Non-pigmented ciliary epithelial cell (primary cell): ENCODE results near the gene UBAC2.

ENCODE experiments used
- DNase-seq: peaks from one replicate; pipeline ENCODE4 v3.0.0-alpha.2; 2010; ENCODE audit warnings: low read depth

The UBAC2 gene

GRCh38 chr13:99313501-99313900 is 112.8 kb downstream of the UBAC2 start:
- no peak for DNase-seq

DNA sequence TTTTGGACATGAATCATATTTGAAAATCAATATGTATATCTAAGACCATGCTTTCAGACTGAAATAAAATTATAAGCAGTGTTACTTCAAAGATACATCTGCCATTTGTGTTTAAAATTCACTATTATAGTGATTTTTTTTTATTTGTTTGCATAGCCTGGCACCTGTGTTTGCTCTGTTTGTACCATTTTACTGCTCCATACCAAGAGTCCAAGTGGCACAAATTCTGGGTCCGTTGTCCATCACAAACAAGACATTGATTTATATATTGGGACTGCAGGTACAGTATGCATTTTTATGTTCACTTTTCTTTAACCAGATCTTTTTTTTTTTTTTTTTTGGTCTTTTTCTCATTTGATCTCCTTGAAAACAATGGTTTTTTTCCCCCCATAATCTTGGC is 113.3 kb downstream of the UBAC2 start:
- DNase-seq: no peak

GRCh38 chr13:99314640-99315176 is 114.1 kb downstream of the UBAC2 start:
- DNase-seq: no peak

DNA sequence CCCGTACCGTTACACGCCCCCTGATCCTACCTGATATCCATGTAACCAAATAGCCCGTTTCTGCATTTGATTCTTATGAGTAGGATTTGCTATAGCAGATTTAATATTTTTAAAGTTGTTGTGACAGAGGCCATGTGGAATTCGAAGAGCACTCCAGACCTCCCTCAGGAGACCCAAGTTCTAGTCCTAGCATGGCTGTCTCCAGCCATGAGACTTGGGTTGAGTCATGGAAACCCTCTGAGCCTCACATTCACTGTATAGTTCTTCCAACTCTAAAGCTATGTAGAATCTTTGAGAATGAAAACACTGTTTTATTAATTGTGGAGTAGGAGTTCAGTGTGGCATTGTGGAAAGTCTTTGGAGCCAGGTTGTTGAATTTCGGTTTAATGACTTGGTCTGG is 114.5 kb downstream of the UBAC2 start:
- DNase-seq: no peak

GRCh38 chr13:99316224-99316623 is 115.6 kb downstream of the UBAC2 start:
- no peak for DNase-seq

DNA sequence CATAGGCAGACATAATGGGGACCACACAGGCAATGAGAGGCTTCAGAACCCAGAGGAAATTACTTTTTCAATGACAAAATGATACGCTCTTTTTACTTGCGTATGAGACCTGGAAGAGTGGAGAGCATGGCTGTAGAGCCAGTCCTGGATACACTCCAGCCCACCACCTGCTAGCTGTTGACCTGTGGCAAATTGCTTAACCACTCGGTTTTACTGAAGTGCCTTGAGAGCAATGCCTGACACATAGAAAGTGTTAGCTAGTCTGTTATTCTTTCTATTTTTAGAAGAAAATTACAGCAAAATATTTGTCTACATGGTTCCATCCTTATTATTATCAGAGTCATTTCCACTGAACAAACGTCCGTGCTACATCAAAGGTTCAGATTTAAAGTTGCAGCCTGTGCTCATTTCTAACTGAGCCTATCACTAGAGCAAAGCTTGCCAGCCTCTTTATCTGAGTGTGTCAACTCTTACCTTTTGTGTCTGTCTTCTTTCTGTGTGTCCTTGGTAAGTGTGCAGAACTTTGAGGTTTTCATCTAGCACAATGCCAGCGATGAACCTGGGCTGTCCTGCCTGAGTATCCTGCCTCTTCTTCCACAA is 116.1 kb downstream of the UBAC2 start:
- no peak for DNase-seq

DNA sequence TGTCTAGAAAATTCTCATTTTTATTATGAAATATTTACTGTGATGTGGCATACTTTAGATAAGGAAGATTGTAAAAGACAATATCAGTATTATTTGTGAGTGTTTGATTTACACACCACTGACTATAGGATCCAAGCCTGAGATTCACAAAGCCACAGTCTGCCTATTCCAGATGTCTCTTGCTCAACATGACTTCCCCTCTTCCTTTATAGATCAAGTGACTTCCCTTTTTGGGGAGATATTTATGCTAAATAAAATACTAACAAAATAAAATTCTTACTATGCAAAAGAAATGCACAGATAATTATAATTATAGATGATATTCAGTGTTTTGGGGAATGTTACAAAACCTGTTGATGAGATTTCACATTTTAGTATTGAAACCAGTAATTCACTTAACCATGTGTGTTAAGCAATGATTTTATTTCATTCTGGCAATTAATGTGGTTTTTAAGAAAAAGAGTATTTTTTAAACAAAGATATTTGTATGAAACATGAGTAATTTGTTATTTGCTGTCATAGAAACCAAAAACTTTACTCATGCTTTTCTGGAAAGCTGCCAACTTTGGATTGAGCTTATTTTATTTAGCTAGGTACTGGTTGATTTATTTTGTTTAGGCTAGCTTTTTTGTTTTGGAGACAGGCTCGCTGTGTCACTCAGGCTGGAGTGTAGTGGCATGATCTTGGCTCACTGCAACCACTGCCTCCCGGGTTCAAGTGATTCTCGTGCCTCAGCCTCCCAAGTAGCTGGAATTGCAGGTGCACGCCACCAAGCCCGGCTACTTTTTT is 120.2 kb downstream of the UBAC2 start:
- no peak for DNase-seq

- DNase-seq: no peak
Observed at GRCh38 chr13:99321709-99322108, 121.1 kb downstream of the UBAC2 start.

DNA sequence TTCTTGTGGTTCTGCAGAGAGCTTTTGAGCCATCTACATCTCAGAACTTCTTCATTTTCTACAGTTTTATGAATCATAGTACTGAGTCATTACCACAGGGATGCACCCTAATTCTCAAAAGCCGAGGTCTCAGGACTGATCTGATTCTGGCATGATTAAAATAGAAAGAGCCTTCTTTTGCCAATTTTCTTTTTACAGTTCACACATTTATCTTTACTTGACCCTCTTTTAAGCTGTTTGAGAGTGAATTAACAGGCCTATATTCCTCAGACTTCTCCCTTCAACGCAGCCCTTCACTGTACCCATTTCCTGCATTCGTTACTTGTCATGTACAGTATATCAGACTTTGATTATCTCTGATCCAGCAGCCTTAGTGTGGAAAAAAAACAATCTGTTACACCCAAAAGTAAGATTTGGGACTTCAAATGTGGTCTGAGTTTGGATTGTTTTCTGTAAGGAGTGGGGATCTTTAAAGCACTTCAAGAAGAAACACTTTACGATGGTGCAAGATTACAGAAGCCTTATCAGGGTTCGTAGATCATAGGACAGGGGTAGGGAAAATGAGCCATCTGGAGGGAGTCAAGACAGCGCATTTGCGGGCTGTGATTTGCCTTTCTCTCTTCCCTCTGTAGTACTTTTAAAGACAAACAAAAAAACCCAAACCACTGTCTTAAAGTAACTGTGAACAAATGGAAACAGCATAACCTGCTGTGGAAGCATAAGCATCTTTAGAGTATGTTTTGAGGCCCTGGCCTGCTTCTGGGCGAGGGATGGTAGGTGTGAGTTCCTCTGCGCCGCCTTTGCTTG is 121.8 kb downstream of the UBAC2 start:
- no peak for DNase-seq

- DNase-seq: no peak
Observed at GRCh38 chr13:99323488-99323887, 122.8 kb downstream of the UBAC2 start.

DNA sequence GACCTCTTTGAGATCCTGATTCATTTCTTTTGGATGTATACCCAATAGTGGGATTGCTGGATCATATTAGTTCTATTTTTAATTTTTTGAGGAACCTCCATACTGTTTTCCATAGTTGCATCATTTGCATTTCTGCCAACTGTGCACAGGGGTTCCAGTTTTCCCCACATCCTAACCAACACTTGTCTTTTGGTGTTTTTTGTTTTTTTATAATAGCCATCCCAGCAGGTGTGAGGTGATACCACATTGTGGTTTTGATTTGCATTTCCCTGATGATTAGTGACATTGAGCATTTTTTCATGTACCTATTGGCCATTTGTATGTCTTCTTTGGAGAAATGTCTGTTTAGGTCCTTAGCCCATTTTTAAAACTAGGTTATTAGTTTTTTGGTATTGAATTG is 125.4 kb downstream of the UBAC2 start:
- no peak for DNase-seq

DNA sequence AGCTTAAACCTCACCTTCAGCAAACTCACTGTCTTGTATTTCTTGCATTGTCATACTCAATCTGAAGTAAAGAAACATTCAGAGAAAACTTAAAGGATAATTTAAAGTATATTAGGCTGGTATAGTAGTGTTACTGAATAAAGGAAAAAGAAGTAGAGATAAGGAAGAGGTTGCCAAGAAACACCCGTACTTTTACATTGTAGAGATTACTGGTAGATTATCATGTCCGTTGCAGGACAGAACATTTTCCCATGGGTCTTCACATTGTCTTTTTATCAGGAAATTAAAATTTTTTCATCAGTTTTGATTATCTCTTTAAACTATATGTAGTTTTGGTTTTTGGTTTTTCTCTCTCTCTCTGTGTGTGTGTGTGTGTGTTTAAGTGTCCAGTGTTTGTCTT is 126.5 kb downstream of the UBAC2 start:
- no peak for DNase-seq

DNA sequence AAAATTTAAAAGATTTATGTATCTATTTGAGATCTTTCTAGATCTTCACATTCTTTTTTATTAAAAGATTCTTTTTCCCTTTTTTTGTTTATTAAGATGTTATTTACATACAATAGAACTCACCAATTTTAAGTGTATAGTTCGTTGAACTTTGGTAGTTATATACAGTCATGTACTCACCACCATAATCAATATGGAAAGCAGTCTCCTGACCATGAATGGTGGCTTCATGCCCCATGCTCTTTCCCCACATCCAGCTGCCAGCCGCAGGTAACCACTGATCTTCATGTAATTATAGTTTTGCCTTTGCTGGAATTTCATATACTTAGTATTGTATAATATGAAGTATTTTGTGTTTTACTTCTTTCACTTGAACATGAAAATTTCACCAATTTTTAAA is 127.1 kb downstream of the UBAC2 start:
- no peak for DNase-seq

GRCh38 chr13:99329477-99329876 is 128.8 kb downstream of the UBAC2 start:
- no peak for DNase-seq

DNA sequence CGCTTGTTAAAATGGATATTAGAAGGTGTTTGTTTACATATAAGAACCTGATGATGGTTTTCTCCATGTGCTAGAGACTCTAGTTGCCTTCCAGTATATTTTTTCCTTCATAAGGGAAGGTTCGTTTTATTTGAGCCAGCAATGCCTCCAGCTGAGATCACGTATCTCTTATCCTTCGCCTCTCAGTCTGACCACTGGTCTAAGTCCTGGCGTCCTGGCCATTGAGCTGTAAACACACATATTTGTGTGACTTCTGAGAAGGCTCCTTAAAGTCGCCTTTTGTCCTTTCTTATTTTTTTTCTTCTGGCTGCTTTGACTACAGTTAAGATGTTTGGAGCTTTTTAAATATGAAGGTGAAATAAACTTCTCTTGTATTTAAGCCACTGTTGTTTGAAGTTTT is 130.3 kb downstream of the UBAC2 start:
- DNase-seq: no peak

DNA sequence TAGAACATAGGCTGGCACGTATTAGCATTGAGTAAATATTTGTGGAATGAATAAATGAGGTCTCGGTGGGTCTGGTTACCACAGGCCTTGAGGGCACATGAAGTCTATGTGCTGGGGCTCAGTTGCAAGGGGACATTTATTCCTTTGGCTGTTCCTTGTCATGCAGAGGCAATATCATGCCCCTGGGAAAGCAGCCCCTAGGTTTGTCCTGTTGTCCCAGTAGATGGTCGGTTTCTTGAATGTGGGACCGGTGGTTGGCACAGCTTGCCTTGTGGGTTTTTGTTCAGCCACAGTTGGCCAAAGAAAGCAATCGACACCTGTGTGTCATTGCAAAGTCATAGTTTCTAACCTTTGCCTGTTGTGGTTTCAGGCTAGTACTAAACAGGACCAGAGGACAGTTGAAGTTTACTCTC is 131.2 kb downstream of the UBAC2 start:
- DNase-seq: no peak

DNA sequence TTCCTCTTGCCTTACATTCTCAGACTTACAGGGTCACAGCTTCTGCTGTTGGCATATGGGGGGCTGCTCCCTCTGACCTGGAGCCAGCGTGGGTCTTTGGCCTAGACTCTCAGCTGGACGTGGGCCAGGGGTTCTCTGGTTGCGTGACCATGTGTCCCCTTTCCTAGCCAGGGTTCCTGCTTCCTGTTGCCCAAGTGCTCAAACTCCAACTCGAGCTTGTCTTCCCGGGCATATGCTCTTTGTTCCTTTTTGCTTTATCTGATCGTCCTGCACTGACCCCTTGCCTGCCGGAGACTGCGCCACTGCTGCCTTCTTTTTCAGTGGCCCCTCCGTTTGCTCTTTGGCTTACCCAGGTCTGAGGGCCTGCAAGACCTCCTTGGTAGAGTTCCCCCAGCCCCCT is 131.8 kb downstream of the UBAC2 start:
- DNase-seq: no peak

DNA sequence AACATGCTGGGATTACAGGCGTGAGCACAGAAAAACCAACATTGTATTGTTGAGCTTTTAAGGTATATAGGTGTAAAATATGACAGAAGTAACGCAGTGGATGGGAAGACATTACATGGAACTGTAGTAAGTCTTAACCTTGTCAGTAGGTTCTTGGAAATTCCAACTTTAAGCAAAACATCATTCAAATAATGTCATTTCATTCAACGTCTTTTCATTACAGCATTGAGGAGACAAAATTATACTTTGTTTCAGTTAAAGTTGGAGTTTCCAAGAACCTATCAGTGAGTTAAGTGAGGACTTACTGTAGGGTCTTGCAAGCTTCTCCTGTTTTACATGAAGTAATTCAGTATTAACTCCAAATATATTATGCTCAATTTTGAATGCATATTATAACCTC is 133.6 kb downstream of the UBAC2 start:
- DNase-seq: no peak

GRCh38 chr13:99335087-99335486 is 134.4 kb downstream of the UBAC2 start:
- no peak for DNase-seq

DNA sequence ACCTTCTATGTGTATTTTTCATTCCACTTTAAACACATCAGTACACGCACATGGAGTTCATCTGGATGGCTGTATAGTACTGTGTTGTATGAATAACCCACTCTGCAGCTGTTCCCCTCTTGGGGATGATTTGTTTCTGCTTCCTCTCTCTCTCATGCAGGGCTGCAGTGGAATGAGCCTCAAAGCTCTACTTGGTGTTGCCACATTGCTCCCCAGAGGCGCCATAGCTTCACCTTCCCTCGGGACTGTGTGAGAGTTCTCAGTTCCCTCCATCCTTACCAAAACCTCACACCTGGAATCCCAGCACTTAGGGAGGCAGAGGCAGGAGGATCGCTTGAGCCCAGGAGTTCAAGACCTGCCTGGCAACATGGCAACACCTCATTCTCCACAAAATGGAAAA is 134.9 kb downstream of the UBAC2 start:
- DNase-seq: no peak

- no peak for DNase-seq
Observed at GRCh38 chr13:99339230-99339721, 138.6 kb downstream of the UBAC2 start.

DNA sequence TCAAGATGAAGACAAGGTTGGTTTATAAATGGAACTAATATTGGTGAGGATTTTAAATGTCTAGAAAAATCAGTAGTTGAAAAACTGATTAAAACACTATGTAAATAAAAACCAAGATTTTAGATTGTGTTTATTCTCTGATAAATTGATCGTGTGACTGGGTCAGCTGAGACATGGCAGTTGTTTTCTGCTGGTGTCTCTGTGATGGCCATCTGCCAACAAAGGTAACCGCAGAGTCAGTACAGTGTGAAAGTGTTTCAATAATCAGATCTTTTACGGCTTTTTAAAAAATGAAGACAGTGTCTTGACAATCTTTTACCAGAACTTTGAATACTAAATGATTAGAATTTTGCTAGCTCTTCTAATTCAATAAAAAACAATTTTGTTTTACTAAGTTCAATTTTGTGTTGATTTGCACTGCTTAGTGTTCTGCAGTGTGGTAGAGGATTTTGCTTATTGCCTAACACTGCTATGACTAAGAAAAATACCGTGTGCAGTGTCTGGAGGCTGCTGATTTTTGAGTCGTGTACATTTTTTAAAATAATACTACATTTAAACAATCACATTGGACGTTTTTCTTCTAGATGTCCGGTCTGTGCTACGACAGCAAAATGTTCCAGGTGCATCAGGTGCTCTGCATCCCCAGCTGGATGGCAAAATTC is 139.2 kb downstream of the UBAC2 start:
- DNase-seq: no peak
